Dedifferentiated amniotic fluid mesenchymal stem cell (primary cell): ENCODE data around the gene NAPSA.
A peak's percentile ranks its signal among the peaks of the same experiment; 100 is the strongest.
"Not testable (repeated sequence)": the region's sequence is repeated elsewhere in the genome, so short reads cannot be mapped to it uniquely, and the experiment has no call there.

ENCODE experiments used
- DNase-seq: peaks from one replicate; pipeline ENCODE4 v3.0.0-alpha.2; 2016; ENCODE audit errors: extremely low spot score

NAPSA gene

GRCh38 chr19:50365434-50366306 is at the start of gene NAPSA:
NAPSA (minus strand) TSS chr19:50365639; CDS start chr19:50365621, 18 bp downstream.
- no peak for DNase-seq

GRCh38 chr19:50413531-50413930 is 48.1 kb upstream of the NAPSA start:
- no peak for DNase-seq

- DNase-seq, result peak; percentile 10
Observed at GRCh38 chr19:50413096-50413495, 47.7 kb upstream of the NAPSA start.

- no peak for DNase-seq
Observed at GRCh38 chr19:50412419-50412818, 47.0 kb upstream of the NAPSA start.

GRCh38 chr19:50410109-50410508 is 44.7 kb upstream of the NAPSA start:
- no peak for DNase-seq

GRCh38 chr19:50409347-50409746 is 43.9 kb upstream of the NAPSA start:
- no peak for DNase-seq

- no peak for DNase-seq
Observed at GRCh38 chr19:50406829-50407228, 41.4 kb upstream of the NAPSA start.

- DNase-seq, result no peak
Observed at GRCh38 chr19:50406156-50406820, 40.8 kb upstream of the NAPSA start.

GRCh38 chr19:50402544-50403301 is 37.3 kb upstream of the NAPSA start:
- DNase-seq, result no peak

GRCh38 chr19:50401605-50402450 is 36.4 kb upstream of the NAPSA start:
- peak; percentile 9 for DNase-seq

GRCh38 chr19:50399368-50399745 is 33.9 kb upstream of the NAPSA start:
- no peak for DNase-seq

- no peak for DNase-seq
Observed at GRCh38 chr19:50398675-50399367, 33.4 kb upstream of the NAPSA start.

- DNase-seq, result no peak
Observed at GRCh38 chr19:50394017-50394416, 28.6 kb upstream of the NAPSA start.

GRCh38 chr19:50393589-50393988 is 28.1 kb upstream of the NAPSA start:
- DNase-seq, result no peak

GRCh38 chr19:50392759-50393158 is 27.3 kb upstream of the NAPSA start:
- DNase-seq, result no peak

- not testable (repeated sequence) for DNase-seq
Observed at GRCh38 chr19:50390952-50391351, 25.5 kb upstream of the NAPSA start.

GRCh38 chr19:50390295-50390694 is 24.9 kb upstream of the NAPSA start:
- not testable (repeated sequence) for DNase-seq

- DNase-seq, result no peak
Observed at GRCh38 chr19:50387868-50388245, 22.4 kb upstream of the NAPSA start.

GRCh38 chr19:50387176-50387867 is 21.9 kb upstream of the NAPSA start:
- DNase-seq, result no peak
